ENCODE measurements around the gene DSTYK. TPM values are rescaled to one million over a fixed set of nuclear protein-coding genes. Genes with fewer than 3 reads are reported as not detected.

DSTYK gene
- total RNA-seq (2022; extraction: Qiagen RNA extraction; ENCODE audit: low read depth) = 7.6 to 11.1 TPM (median 9.3 TPM) in 5 replicates

DNA sequence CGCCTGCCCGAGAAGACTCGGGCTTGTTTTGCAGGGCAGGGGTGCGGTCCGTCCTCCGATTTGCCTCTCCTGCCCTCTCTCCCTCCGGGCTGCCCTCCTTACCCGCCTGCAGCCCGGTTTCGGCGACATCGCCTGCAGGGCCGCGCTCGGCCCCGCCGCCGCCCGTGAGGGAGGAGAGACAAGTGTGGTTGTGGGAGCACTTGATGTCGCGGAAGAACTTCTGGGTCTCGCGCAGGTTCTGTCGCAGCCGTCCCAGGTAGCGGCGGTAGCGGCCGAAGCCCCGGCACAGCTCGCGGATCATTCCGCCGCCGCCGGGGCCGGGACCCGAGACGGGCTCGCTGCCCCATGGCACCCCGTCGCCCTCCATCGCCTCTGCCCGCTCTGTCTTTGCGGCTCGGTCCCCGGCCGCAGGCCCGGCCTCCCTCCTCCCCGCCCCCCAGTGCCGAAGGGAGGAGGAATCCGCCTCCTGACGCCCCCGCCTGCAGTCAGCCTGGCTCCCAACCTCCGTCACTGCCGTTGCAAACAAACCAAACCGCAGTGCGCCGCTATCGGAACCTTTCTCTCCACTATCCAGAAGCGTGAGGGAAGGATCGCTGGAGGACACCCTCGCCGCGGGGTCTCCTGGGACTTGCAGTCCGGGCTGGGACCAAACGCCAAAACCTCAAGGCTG, at the start of gene DSTYK:
Gene DSTYK, minus strand, starts transcription at position 534 of the 670 bp plus-strand sequence. Its CDS starts 167 bp downstream, at position 367.

DNA sequence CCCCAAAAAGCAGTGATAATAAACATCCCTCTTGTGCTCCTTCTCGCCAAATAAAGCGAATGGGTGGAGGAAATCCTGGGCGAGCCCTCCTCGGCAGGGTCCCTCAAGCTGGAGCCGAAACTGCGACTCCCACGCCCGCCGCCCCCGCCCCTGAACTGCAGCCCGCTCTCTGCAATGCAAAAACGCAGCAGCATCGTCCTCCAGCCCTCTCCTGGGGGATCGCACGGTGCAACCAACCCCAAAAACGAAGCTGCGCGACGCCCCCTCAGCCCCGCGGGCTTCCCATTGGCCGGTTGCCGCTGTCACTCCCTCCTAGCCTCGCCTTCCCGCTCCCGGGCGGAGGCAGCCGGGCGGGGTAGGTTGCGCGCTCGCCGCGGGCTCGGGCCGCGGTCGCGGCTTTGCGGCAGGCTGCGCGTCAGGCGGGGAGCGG, 16.1 kb upstream of the DSTYK start, which contains the start of gene TMCC2:
Gene TMCC2, plus strand, starts transcription at position 363 of the 430 bp plus-strand sequence. CDS start 619 bp downstream, outside the sequence.

DNA sequence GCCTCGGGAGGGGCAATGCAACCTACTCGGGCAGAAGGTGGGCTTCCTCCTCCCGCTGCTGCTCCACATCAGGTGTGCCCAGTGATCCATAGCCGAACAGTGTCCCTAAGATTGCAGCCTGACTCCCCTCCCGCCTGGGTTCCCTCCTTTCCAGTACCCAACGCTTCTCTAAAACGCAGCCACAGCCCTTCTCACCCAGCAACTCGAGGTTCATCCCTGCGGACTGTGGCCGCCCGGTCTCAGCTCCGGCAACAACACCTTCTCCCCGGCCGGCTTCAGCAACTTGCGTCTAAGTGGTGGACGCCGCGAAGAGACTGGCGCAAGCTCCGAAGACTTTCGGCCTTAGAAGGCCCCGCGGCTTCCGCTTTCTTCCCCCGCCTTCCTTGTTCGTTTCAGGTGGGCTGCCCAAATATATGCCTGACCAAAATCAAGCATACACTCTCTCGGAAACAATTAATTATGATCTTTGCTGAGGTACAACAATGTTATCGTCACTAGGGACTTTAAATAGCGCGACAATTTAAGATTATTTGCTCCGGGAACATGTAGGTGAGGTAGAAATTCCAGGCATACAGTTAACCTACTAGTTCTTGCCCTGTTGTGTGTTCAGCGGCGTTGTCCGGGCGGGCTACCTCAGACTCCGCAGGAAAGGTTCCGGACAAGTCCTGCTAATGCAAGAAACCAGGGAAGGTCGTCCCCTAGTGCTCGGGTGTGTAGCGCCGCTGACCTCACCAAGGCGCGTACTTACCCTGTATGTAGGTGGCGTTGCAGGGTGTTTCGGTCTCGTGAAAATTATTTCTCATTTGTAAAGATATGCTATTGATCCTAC, 89.6 kb downstream of the DSTYK start, which contains the start of gene RBBP5:
Gene RBBP5, minus strand, starts transcription at position 319 of the 829 bp plus-strand sequence. Its CDS starts 105 bp downstream, at position 214.

Other genes starting within 250 kb of the DSTYK start
- gene CNTN2, start 168.5 kb downstream of the DSTYK start, total RNA-seq (2022; extraction: Qiagen RNA extraction; ENCODE audit: low read depth) = 0.03 to 0.28 TPM (median 0.05 TPM) in 3 of 5 replicates, not detected in the others
- 2.4 to 3.9 TPM (median 2.8 TPM) in 5 replicates for gene TMEM81, start 127.2 kb downstream of the DSTYK start, total RNA-seq (2022; extraction: Qiagen RNA extraction; ENCODE audit: low read depth)
- gene RBBP5, start 89.7 kb downstream of the DSTYK start, total RNA-seq (2022; extraction: Qiagen RNA extraction; ENCODE audit: low read depth) = 12.6 to 16.7 TPM (median 13.6 TPM) in 5 replicates
- gene TMCC2, start 16.2 kb upstream of the DSTYK start, total RNA-seq (2022; extraction: Qiagen RNA extraction; ENCODE audit: low read depth) = 2.8 to 3.2 TPM (median 3.1 TPM) in 5 replicates
- gene NUAK2, start 110.0 kb upstream of the DSTYK start, total RNA-seq (2022; extraction: Qiagen RNA extraction; ENCODE audit: low read depth) = 30.1 to 35.0 TPM (median 32.1 TPM) in 5 replicates
- 0.22 to 0.79 TPM (median 0.59 TPM) in 5 replicates for gene KLHDC8A, start 145.2 kb upstream of the DSTYK start, total RNA-seq (2022; extraction: Qiagen RNA extraction; ENCODE audit: low read depth)
- gene LEMD1, start 210.4 kb upstream of the DSTYK start, total RNA-seq (2022; extraction: Qiagen RNA extraction; ENCODE audit: low read depth) = not detected in 5 replicates
- gene BLACAT1, start 244.3 kb upstream of the DSTYK start, total RNA-seq (2022; extraction: Qiagen RNA extraction; ENCODE audit: low read depth) = not detected in 5 replicates